ENCODE results near the gene TXLNG. TPM values are rescaled to one million over a fixed set of nuclear protein-coding genes. Genes with fewer than 3 reads are reported as not detected.

TXLNG gene
- total and polyA plus RNA-seq, 2 donors (not counting 1 experiment from before 2014, with no cell fraction given): 12.5 to 13.1 TPM

GRCh38 chrX:16745102-16745501 is 41.2 kb upstream of the TXLNG start:
- Histone ChIP-seq H2AFZ (ENCODE audit: insufficient read depth, low read depth, low read length, poor library complexity, severe bottlenecking) (no peak overlapping the region), H3K79me2 (ENCODE audit: control insufficient read depth, insufficient read depth, low read length) (no peaks in the 10 kb centered on the region), H4K20me1 (ENCODE audit: control insufficient read depth, insufficient read depth, low read length, poor library complexity, severe bottlenecking) (no peaks in the 10 kb centered on the region), H3K4me3 (ENCODE audit: control extremely low read depth in 1 of 5, extremely low read depth in 1 of 5, insufficient read depth in 1 of 5, low read depth in 2 of 5, low read length in 4 of 5) (no peak overlapping the region), H3K9me3 (ENCODE audit: control extremely low read depth in 1 of 3, control insufficient read depth in 2 of 3, insufficient read depth in 1 of 3, low read length in 2 of 3) (no peaks in the 10 kb centered on the region), H3K27ac (ENCODE audit: low read length in 2 of 2) (no peak overlapping the region), H3K9ac (ENCODE audit: low read length) (no peak overlapping the region), H3K4me2 (replicated peaks; ENCODE audit: low read depth, low read length, poor library complexity, severe bottlenecking) (no peak overlapping the region), H3K27me3 (replicated peaks in 1 of 4; ENCODE audit: control extremely low read depth in 1 of 4, control insufficient read depth in 3 of 4, insufficient read depth in 4 of 4, low read length in 3 of 4) (no peaks in the 10 kb centered on the region), H3K4me1 (ENCODE audit: control insufficient read depth in 2 of 2, insufficient read depth in 2 of 2, low read length in 2 of 2) (no peaks in the 10 kb centered on the region), H3K36me3 (replicated peaks in 1 of 2; ENCODE audit: control extremely low read depth in 1 of 2, control insufficient read depth in 1 of 2, extremely low read depth in 1 of 2, insufficient read depth in 2 of 2, low read length in 1 of 2) (peaks cover 1 to 27% of the 10 kb centered on the region in 2 experiments)
- CTCF ChIA-PET: no interaction called here
- no peaks in the 10 kb centered on the region for H3K27me3 Mint-ChIP-seq
- no peaks in the 10 kb centered on the region for H3K9me3 Mint-ChIP-seq (ENCODE audit: insufficient read depth)
- ATAC-seq (ENCODE audit: low read depth) (no peak), DNase-seq (no peak)
- no peak for TF ChIP-seq CTCF (IDR thresholded peaks at IDR 0.05)
- TF ChIP-seq EZH2 (IDR thresholded peaks at IDR 0.05; ENCODE audit: borderline replicate concordance, insufficient read depth, low read depth, low read length, poor library complexity, severe bottlenecking): no peak
- no peak overlapping the region for H3K27ac Mint-ChIP-seq
- no peaks in the 10 kb centered on the region for H3K4me1 Mint-ChIP-seq
- no peak overlapping the region for H3K4me3 Mint-ChIP-seq
- intact Hi-C loops (cut with micrococcal nuclease): no loop called here
- 90% methylated on average over 3 of the region's 5 CpGs for WGBS (ENCODE audit: insufficient coverage)
- POLR2A ChIA-PET: no interaction called here

- POLR2A ChIA-PET: no interaction called here
- Mint-ChIP-seq H3K27ac (no peak overlapping the region), H3K27me3 (no peaks in the 10 kb centered on the region), H3K9me3 (ENCODE audit: insufficient read depth) (no peaks in the 10 kb centered on the region), H3K4me1 (no peaks in the 10 kb centered on the region), H3K4me3 (no peak overlapping the region)
- Histone ChIP-seq H3K36me3 (replicated peaks in 1 of 2; ENCODE audit: control extremely low read depth in 1 of 2, control insufficient read depth in 1 of 2, extremely low read depth in 1 of 2, insufficient read depth in 2 of 2, low read length in 1 of 2) (peaks cover 1 to 31% of the 10 kb centered on the region in 2 experiments), H4K20me1 (ENCODE audit: control insufficient read depth, insufficient read depth, low read length, poor library complexity, severe bottlenecking) (no peaks in the 10 kb centered on the region), H3K4me2 (replicated peaks; ENCODE audit: low read depth, low read length, poor library complexity, severe bottlenecking) (no peak overlapping the region), H3K79me2 (ENCODE audit: control insufficient read depth, insufficient read depth, low read length) (no peaks in the 10 kb centered on the region), H2AFZ (ENCODE audit: insufficient read depth, low read depth, low read length, poor library complexity, severe bottlenecking) (no peak overlapping the region), H3K27ac (ENCODE audit: low read length in 2 of 2) (no peak overlapping the region), H3K9me3 (ENCODE audit: control extremely low read depth in 1 of 3, control insufficient read depth in 2 of 3, insufficient read depth in 1 of 3, low read length in 2 of 3) (no peaks in the 10 kb centered on the region), H3K4me3 (ENCODE audit: control extremely low read depth in 1 of 5, extremely low read depth in 1 of 5, insufficient read depth in 1 of 5, low read depth in 2 of 5, low read length in 4 of 5) (no peak overlapping the region), H3K4me1 (ENCODE audit: control insufficient read depth in 2 of 2, insufficient read depth in 2 of 2, low read length in 2 of 2) (no peaks in the 10 kb centered on the region), H3K27me3 (replicated peaks in 1 of 4; ENCODE audit: control extremely low read depth in 1 of 4, control insufficient read depth in 3 of 4, insufficient read depth in 4 of 4, low read length in 3 of 4) (no peaks in the 10 kb centered on the region), H3K9ac (ENCODE audit: low read length) (no peak overlapping the region)
- WGBS (ENCODE audit: insufficient coverage): 100% methylated on average over 1 of the region's 5 CpGs
- ATAC-seq (ENCODE audit: low read depth) (no peak), DNase-seq (no peak)
- TF ChIP-seq CTCF (IDR thresholded peaks at IDR 0.05): no peak
- TF ChIP-seq EZH2 (IDR thresholded peaks at IDR 0.05; ENCODE audit: borderline replicate concordance, insufficient read depth, low read depth, low read length, poor library complexity, severe bottlenecking): no peak
- intact Hi-C loops (cut with micrococcal nuclease): no loop called here
- CTCF ChIA-PET: no interaction called here
Measured at GRCh38 chrX:16745659-16746058, 40.6 kb upstream of the TXLNG start.

All from B cell (primary cell).